Measurements from ENCODE around the gene LOC128125822.
A peak's percentile ranks its signal among the peaks of the same experiment; 100 is the strongest.
"Not testable (repeated sequence)": the region's sequence is repeated elsewhere in the genome, so short reads cannot be mapped to it uniquely, and the experiment has no call there.

LOC128125822 gene

DNA sequence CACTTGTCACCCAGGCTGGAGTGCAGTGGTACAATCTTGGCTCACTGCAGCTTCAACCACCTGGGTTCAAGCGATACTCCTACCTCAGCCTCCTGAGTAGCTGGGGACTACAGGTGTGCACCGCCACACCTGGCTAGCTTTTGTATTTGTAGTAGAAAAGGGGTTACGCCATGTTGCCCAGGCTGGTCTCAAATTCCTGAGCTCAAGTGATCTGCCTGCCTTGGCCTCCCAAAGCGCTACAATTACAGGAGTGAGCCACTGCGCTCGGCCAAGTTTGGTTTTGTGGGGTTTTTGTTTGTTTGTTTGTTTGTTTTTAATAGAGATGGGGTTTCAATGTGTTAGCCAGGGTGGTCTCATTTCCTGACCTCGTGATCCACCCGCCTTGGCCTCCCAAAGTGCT is 12.3 kb downstream of the LOC128125822 start:
- no peak for DNase-seq

DNA sequence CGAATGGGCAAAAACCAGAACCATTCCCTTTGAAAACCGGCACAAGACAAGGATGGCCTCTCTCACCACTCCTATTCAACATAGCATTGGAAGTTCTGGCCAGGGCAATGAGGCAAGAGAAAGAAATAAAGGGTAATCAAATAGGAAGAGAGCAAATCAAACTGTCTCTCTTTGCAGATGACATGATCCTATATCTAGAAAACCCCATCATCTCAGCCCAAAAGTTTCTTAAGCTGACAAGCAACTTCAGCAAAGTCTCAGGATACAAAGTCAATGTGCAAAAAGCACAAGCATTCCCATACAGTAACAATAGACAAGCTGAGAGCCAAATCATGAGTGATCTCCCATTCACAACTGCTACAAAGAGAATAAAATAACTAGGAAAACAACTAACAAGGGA is 13.4 kb downstream of the LOC128125822 start:
- DNase-seq, result not testable (repeated sequence)

DNA sequence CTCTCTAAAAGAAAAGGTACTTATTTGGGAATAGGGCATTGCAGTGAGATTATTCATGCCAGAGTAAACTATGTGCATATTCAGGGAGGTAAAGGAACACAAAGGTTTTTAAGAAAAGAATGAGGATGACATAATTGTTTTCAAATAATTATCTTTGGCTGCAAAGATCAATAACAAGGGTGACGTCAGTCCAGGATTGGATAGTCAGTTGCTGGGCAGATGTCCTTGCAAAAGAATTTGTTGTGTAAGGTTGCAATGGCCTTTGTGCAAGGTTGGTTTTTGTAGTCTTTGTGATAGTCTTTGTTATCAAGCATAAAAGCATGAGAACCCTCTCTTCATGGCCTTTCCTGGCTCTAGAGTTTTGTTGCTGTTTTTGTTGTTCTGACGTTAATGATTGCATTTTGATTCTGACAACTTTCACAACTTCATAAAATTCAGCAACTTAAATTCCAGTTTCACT is 17.7 kb downstream of the LOC128125822 start:
- DNase-seq, result no peak

GRCh38 chr6:63592886-63593285 is 20.6 kb downstream of the LOC128125822 start:
- no peak for DNase-seq

GRCh38 chr6:63597141-63598048 is 25.1 kb downstream of the LOC128125822 start:
- peak; percentile 54 for DNase-seq

GRCh38 chr6:63598049-63599036 is 26.1 kb downstream of the LOC128125822 start:
- DNase-seq, result peak; percentile 54

- DNase-seq, result no peak
Observed at GRCh38 chr6:63599243-63599642, 27.0 kb downstream of the LOC128125822 start.

GRCh38 chr6:63600136-63600535 is 27.9 kb downstream of the LOC128125822 start:
- no peak for DNase-seq

DNA sequence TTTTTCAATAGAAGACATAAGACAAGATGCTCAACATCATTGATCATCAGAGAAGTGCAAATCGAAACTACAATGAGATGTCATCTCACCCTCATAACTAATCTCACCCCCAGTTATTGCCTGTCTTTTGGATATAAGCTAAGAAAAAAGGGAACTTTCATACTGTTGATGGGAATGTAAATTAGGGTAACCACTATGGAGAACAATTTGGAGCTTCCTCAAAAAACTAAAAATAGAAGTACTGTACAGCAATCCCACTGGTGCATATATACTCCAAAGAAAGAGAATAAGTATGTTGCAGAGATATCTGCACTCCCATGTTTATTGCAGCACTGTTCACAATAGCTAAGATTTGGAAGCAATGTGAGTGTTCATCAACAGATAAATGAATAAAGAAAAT is 37.0 kb downstream of the LOC128125822 start:
- DNase-seq, result no peak

DNA sequence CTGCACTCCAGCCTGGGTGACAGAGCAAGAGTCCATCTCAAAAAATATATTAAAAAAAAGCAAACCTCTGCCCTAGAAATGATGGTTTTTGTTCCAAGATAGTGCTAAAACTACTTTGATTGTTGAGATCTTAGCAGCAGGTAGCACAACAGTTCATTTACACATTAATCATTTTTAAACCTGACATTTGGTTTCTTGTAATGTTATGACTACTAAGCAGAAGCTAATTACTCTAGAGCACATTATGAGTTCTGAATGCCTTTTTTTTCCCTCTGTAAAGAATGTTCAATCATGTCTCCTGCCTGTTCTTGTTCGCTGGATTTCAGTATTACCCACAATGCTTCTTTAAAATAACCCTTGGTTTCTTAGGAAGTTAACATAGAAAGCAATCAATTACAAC is 38.7 kb downstream of the LOC128125822 start:
- DNase-seq, result no peak

DNA sequence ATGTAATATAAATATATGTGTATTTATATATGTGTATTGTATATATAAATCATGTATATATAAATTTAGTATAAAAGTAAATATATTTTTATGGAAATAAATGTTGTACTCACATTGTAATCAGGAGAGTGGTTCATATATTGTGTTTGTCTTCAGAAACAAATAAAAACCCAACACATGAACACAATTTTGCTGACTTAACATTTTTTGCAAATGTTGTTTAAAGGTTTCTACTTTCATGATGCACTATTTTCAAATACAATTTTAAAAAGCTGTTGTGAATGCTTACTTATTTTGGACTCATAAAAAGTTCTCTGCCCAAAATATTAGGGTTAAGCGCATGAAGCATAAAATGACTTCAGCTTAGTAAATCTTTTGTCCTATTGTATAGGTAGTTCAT is 39.3 kb downstream of the LOC128125822 start:
- DNase-seq, result no peak

DNA sequence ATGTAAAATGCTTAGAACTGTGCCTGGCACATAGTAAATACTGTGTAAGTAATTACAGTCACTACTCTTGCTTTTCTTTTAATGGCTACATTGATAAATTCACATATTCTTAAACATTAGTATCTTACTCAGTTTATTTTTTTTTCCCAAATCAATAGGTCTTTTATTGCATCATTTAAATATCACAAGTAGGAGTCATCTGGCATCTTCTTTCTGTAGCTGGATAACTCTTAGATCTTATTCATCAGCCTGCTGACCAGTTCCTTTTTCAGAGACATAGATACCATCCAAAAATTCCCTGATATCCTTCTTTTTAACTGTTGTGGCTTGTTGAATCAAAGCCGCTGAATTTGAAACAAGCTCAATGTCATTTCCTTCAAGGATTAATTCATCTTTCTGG is 43.3 kb downstream of the LOC128125822 start:
- no peak for DNase-seq

All from fibroblast of skin of right biceps (primary cell).